ENCODE measurements around the gene RASA4B.
"Not testable (repeated sequence)": the region's sequence is repeated elsewhere in the genome, so short reads cannot be mapped to it uniquely, and the experiment has no call there.

The RASA4B gene

GRCh38 chr7:102460467-102460866 is 57.1 kb downstream of the RASA4B start:
- no peak for DNase-seq
- TF ChIP-seq POLR2A (IDR thresholded peaks at IDR 0.05; ENCODE audit: low read length), result no peak
- TF ChIP-seq GATA1 (IDR thresholded peaks at IDR 0.05; ENCODE audit: low read depth, low read length), result no peak

- DNase-seq, result no peak
- TF ChIP-seq GATA1 (IDR thresholded peaks at IDR 0.05; ENCODE audit: low read depth, low read length), result no peak
- TF ChIP-seq POLR2A (IDR thresholded peaks at IDR 0.05; ENCODE audit: low read length), result no peak
These were observed 58.2 kb downstream of the RASA4B start for GRCh38 chr7:102459221-102459844.

DNA sequence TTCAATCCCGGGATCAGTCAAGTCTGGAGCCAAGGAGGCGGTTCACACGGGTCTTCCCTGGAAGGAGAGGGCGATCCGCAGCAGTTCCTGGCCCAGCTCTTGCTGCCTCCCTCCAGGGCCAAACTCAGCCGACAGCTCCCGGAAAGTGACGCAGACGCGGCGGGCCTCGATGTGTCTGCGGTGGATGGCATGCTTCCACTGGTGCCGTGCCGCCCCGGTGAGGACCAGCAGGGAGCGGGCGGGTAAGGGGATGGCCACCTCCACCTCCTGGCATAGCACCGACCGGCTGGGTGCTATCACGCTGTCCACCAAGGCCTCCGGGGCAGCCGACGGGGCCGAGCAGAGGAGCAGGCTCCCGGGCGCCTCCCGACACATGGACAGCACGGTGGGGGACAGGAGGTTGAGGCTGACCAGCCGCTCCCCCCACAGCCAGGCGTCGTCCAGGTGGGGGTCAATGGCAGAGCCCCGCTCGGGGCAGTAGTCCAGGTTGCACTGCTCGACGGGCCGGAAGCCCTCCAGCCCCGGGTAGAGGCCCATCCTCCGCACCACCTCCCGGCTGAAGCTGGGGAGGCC is 60.1 kb downstream of the RASA4B start:
- DNase-seq, result no peak
- no peak for TF ChIP-seq POLR2A (IDR thresholded peaks at IDR 0.05; ENCODE audit: low read length)
- TF ChIP-seq GATA1 (IDR thresholded peaks at IDR 0.05; ENCODE audit: low read depth, low read length), result no peak

DNA sequence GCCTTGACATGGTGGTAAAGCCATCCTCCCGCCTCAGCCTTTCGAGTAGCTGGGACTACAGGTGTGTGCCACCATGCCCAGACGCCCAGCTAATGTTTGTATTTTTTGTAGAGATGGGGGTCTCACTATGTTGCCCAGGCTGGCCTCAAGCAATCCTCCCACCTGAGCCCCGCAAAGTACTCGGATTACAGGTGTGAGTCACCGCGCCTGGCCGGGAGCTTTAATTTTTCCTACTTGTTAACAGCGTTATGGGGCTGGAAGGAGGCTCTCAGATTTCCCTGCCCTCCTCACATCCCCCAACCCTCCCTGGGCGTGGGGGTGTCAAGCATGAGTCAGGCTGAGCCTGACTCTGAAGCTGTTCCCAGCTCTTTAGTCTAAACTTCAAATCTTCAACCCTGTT is 61.2 kb downstream of the RASA4B start:
- no peak for DNase-seq
- TF ChIP-seq POLR2A (IDR thresholded peaks at IDR 0.05; ENCODE audit: low read length), result no peak

DNA sequence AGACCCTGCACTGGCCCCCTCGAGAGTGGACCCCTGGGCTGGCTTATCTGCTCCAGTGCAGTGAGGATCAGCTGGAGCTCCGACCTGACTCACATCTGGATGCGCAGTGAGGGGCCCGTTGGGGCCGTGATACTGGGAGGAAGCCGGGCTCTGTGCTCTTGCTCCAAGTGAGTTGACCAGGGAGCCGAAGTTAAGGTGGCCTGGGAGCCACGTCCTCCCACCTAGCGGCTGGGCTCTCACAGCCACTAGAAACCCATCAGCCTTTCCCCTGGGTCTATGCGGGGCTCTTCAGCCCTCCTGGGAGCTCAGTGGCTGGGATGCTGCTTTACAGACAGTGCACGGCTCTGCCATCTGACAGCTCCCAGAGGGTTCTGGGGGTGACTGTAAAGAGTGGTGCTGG is 62.0 kb downstream of the RASA4B start:
- TF ChIP-seq GATA1 (IDR thresholded peaks at IDR 0.05; ENCODE audit: low read depth, low read length) (no peak), POLR2A (IDR thresholded peaks at IDR 0.05; ENCODE audit: low read length) (no peak)
- DNase-seq, result no peak

DNA sequence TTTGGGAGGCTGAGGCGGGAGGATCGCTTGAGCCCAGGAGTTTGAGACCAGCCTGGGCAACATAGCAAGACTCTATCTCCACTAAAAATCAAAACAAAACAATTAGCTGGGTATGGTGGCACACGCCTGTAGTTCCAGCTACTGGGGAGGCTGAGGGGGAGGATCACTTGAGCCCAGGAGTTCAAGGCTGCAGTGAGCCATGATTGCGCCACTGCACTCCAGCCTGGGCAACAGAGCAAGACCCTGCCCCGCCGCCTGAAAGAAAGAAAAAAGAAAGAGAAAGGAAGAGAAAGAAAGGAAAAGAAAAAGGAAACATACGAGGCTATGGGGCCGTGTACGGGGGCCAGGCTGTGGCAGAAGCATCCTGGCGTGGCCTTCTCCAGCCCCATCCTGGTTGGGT is 62.6 kb downstream of the RASA4B start:
- peak; percentile 14 for TF ChIP-seq POLR2A (IDR thresholded peaks at IDR 0.05; ENCODE audit: low read length)
- not testable (repeated sequence) for DNase-seq

DNA sequence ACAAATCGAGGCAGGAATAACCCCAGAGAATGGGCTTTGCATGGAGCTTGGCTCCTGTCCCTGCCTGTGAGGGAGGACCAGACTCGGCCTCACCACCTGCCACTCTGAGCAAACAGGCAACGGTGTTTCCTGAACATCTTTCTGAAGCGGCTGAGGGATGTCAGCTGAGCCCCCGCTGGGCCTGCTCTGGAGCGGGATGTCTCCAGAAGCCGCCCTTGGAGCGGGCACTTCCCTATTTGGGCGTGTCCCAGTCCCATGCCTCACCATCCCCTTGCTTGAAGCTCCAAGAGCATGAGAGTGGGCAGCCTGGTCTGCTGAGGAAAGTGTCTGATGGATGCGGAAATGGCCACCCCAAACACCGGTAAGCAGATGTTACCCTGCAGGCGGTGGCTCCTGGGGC is 63.1 kb downstream of the RASA4B start:
- TF ChIP-seq POLR2A (IDR thresholded peaks at IDR 0.05; ENCODE audit: low read length) (no peak), GATA1 (IDR thresholded peaks at IDR 0.05; ENCODE audit: low read depth, low read length) (no peak)

DNA sequence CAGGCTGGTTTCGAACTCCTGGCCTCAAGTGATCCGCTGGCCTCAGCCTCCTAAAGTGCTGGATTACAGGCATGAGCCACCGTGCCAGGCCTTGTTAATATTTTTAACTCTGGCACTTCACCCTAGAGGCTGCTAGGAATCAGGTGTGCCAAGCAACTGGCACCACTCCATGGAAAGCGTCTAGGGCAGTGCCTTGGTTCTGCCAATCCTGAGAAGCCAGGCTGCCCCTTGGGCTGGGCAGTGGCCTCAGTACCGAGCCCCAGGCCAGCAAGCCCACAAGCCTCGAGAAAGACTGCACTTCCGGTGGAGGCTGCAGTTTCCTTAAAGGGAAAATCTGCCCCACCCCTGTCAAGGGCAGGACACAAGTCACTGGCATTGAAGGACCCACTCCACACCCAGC is 64.3 kb downstream of the RASA4B start:
- no peak for DNase-seq
- TF ChIP-seq GATA1 (IDR thresholded peaks at IDR 0.05; ENCODE audit: low read depth, low read length), result no peak
- TF ChIP-seq POLR2A (IDR thresholded peaks at IDR 0.05; ENCODE audit: low read length), result no peak

More for the DNA sequence above, 63.1 kb downstream of the RASA4B start:
- DNase-seq, result no peak

DNA sequence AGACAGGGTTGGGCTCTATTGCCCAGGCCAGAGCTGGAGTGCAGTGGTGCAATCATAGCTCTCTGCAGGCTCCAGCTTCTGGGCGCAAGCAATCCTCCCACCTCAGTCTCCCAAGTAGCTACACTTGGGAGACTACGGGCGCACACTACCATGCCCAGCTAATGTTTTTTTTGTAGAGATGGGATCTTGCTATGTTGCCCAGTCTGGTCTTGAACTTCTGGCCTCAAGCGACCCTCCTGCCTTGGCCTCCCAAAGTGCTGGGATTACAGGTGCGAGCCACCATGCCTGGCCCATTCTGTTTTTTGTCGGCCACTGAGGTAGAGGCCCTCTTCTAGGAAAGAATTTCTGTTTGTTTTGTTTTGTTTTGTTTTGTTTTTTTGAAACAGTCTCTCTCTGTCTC is 65.1 kb downstream of the RASA4B start:
- DNase-seq, result no peak
- TF ChIP-seq GATA1 (IDR thresholded peaks at IDR 0.05; ENCODE audit: low read depth, low read length) (no peak), POLR2A (IDR thresholded peaks at IDR 0.05; ENCODE audit: low read length) (no peak)

GRCh38 chr7:102451371-102452054 is 66.1 kb downstream of the RASA4B start:
- TF ChIP-seq GATA1 (IDR thresholded peaks at IDR 0.05; ENCODE audit: low read depth, low read length) (no peak), POLR2A (IDR thresholded peaks at IDR 0.05; ENCODE audit: low read length) (no peak)
- DNase-seq, result no peak

- TF ChIP-seq POLR2A (IDR thresholded peaks at IDR 0.05; ENCODE audit: low read length) (no peak), GATA1 (IDR thresholded peaks at IDR 0.05; ENCODE audit: low read depth, low read length) (no peak)
- no peak for DNase-seq
These were observed 67.3 kb downstream of the RASA4B start for GRCh38 chr7:102450242-102450641.

DNA sequence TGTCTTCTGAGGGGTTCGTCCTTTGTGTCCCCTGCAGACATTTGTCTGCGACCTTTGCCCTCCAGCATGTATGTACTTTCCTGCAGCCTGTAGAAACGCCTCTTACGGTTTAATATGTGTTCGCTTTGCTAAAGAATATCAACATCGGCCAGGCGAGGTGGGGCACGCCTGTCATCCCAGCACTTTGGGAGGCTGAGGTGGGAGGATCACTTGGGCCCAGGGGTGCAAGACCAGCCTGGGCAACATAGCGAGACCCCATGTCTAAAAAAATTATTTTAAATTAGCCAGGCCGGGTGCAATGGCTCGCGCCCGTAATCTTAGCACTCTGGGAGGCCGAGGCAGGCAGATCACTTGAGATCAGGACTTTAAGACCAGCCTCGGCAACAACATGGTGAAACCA is 68.4 kb downstream of the RASA4B start:
- DNase-seq, result no peak
- no peak for TF ChIP-seq POLR2A (IDR thresholded peaks at IDR 0.05; ENCODE audit: low read length)
- TF ChIP-seq GATA1 (IDR thresholded peaks at IDR 0.05; ENCODE audit: low read depth, low read length), result no peak

GRCh38 chr7:102447311-102447710 is 70.3 kb downstream of the RASA4B start:
- no peak for DNase-seq
- TF ChIP-seq GATA1 (IDR thresholded peaks at IDR 0.05; ENCODE audit: low read depth, low read length), result no peak
- no peak for TF ChIP-seq POLR2A (IDR thresholded peaks at IDR 0.05; ENCODE audit: low read length)

GRCh38 chr7:102446387-102447156 is 71.0 kb downstream of the RASA4B start:
- TF ChIP-seq POLR2A (IDR thresholded peaks at IDR 0.05; ENCODE audit: low read length) (no peak), GATA1 (IDR thresholded peaks at IDR 0.05; ENCODE audit: low read depth, low read length) (no peak)

More at GRCh38 chr7:102446387-102447156, 71.0 kb downstream of the RASA4B start:
- no peak for DNase-seq

All from erythroblast (primary cell).